NCI-H2196 treated with DMSO at 0.1 percent for 48 hours (cell line): ENCODE results near the gene MAP7.
"Not testable (repeated sequence)": the region's sequence is repeated elsewhere in the genome, so short reads cannot be mapped to it uniquely, and the experiment has no call there.

ENCODE experiments used
- DNase-seq: peaks from one replicate; lab custom pipeline; 2025; ENCODE audit not compliant: unreplicated experiment; lab: John Stamatoyannopoulos, UW

Gene MAP7

DNA sequence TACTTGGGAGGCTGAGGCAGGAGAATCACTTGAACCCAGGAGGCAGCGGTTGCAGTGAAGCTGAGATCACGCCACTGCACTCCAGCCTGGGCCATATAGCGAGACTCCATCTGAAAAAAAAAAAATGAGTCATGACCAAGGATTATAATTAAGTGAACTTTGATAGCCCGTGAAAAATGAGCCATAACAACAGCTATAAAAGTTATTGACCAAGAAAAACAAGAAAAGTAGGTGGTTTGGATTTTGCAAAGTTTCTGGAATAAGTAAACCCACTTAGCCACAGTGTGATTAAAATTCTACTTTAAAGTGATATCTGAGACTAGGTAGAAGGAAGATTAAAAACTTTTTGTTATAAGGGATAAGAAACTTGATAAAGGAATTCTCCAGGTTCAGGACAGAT is 234.6 kb downstream of the MAP7 start:
- no peak for DNase-seq

DNA sequence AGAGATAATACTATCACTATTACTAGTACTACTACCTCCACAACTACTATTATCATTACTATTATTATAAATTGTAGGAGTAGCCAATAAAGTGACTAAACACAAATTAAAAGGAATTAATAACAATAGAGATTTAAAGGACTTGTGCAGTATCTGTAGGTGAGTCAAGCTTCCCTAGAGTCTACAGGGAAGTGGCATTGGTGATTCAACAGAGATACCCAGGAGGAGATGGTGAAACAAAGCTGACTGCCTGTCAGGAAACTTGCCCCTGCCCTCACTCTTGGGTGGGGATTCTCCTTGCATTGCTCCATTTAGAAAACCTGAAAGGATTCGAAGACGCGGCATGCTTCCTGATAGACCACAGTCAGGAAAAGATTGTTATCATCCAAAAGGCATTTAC is 237.2 kb downstream of the MAP7 start:
- no peak for DNase-seq

DNA sequence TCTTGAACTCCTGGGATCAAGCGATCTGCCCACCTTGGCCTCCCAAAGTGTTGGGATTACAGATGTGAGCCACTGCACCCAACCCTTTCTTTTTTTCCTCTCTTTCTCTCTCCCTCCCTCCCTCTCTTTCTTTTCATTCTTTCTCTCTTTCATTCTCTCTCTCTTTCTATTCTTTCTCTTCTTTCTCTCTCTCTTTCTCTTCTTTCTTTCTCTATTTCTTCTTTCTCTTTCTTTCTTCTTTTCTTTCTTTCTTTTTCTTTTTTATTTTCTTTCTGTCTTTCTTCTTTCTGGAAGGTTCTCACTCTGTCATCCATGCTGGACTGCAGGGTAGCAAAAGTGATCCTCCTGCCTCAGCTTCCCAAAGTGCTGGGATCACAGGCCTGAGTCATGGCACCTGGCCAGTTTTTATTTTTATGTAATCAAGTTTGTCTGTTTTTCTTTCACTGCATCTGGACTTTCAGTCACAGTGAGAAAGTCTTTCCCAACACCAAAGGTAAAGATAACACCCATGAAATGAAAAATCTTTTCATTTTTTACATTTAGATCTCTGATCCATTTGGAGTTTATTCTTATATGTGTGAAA is 240.4 kb downstream of the MAP7 start:
- no peak for DNase-seq

DNA sequence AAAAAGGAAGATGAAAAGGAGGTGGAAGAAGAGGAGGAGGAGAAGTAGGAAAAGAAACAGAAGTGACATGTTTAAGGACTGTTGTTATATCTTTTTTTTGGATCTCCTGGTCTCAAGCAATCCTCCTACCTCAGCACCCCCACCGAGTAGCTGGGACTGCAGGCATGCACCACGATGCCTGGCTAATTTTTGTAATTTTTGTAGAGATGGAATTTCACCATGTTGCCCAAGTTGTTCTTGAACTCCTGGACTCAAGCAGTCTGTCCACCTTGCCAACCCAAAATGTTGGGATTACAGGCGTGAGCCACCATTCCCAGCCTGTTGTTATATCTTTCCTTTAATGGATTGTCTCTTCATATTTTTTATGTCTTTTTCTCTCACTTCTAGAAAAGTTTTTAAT is 241.1 kb downstream of the MAP7 start:
- no peak for DNase-seq

DNA sequence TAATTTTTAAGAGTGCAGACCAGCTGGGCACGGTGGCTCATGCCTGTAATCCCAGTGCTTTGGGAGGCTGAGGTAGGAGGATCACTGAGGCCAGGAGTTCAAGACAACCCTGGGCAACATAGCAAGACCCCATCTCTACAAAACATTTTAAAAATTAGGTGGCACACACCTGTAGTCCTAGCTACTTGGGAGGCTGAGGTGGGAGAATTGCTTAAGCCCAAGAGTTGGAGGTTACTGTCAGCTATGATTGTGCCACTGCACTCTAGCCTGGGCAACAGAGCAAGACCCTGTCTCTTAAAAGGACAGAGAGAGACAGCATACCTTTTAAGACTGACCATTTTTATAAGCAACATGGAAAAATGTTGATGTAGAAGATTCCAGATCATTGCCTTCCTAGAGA is 241.8 kb downstream of the MAP7 start:
- DNase-seq: not testable (repeated sequence)

DNA sequence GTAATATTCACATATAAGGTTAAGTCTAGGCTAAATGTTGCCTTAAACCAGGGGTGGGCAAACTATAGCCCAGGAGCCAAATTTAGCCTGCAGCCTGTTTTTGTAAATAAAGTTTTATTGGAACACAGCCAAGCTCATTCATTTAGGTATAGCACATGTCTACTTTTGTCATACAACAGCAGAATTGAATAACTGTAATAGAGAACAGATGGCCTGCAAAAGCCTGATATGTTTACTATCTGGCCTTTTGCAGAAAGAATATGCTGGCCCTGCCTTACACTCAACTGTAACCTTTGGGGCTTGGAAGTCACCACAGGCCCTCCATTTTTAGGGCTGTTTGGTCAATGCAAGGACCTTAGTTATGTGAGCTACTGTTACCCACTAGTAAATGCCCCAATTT is 242.9 kb downstream of the MAP7 start:
- no peak for DNase-seq

DNA sequence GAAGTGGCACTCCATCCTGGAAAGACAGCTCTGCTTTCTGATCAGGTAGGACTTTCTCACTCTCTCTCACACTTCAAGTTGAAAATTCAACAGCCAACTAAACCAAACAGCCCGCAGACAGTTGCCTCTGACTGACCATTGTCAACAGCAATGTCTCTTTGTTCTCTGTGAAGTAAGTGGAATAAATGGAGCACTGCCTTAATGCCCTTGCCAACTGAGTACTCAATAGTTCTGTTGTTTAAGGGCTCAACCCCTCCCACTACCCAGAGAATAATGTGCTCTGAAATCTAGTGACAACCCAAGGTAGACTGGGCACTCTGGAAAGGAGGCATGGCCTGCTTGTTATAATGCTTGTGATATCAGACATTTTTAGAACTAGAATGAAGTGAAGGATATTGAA is 243.8 kb downstream of the MAP7 start:
- no peak for DNase-seq

DNA sequence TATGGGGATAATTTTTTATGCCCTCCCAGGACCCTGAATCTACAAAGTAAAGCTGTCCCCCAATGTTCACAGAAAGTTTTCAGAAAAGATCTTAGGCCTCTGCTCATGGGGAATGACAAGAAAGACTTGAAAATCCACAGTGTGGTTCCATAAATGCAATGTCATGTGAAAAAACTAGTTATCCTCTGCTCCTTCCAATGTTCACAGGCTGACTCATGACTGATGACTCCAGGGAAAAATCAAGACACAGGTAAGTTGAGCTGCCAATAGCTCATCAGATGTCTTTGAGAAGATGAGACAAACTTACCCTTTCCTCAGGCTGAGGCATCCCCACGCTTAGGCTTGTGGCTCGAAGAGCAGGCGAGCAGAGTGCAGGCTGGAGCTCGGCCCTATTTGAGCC is 245.8 kb downstream of the MAP7 start:
- DNase-seq: no peak

DNA sequence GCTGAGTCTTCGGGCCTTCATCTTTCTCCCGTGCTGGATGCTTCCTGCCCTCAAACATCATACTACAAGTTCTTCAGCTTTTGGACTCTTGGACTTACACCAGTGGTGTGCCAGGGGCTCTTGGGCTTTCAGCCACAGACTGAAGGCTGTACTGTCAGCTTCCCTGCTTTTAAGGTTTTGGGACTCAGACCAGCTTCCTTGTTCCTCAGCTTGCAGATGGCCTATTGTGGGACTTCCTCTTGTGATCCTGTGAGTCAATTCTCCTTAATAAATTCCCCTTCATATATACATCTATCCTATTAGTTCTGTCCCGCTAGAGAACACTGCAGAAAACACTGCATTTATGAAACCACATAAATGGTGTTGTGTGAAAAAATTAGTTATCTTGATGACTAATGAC is 246.7 kb downstream of the MAP7 start:
- DNase-seq: no peak

DNA sequence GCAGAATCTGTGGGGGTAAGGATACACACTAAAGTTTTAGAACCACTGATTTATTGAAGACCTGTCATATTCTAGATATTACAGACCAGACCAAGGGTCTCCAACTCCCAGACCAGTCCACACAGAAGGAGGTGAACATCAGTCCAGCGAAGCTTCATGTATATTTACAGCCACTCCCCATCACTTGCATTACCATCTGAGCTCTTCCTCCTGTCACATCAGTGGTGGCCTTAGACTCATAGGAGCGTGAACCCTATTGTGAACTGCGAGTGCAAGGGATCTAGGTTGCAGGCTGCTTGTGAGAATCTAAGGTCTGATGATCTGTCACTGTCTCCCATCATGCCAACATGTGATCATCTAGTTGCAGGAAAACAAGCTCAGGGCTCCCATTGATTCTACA is 255.6 kb downstream of the MAP7 start:
- DNase-seq: no peak
